HepG2 (cell line): ENCODE data around the gene SHC1. TPM values are rescaled to one million over a fixed set of nuclear protein-coding genes. Genes with fewer than 3 reads are reported as not detected.

Source experiments
- CBX1 ChIP-seq: IDR thresholded peaks from one replicate; pipeline ENCODE4 v1.6.1; 2016; ENCODE audit warnings: antibody characterized with exemption, low read depth
- ELF1 ChIP-seq: sonication (generic); formaldehyde crosslinking; IDR thresholded peaks from 2 replicates; pipeline ENCODE4 v1.4.0; 2020; ENCODE audit warnings: missing genetic modification reagents
- KAT8 ChIP-seq: IDR thresholded peaks from 2 replicates; pipeline ENCODE4 v1.6.1; 2016; ENCODE audit warnings: missing genetic modification reagents, missing compliant biosample characterization
- KLF15 ChIP-seq: sonication (generic); formaldehyde crosslinking; IDR thresholded peaks from 2 replicates; pipeline ENCODE4 v1.8.1; 2023; ENCODE audit warnings: borderline replicate concordance, mild to moderate bottlenecking, inconsistent platforms, missing genetic modification reagents, mixed read lengths
- PREB ChIP-seq: sonication (generic); formaldehyde crosslinking; IDR thresholded peaks from 2 replicates; pipeline ENCODE4 v1.4.0; 2020; ENCODE audit warnings: missing genetic modification reagents
- RFXAP ChIP-seq: sonication (generic); formaldehyde crosslinking; IDR thresholded peaks from 2 replicates; pipeline ENCODE4 v1.4.0; 2020; ENCODE audit warnings: missing genetic modification reagents, borderline replicate concordance
- SRSF4 ChIP-seq: fragments of 200-400 bp; formaldehyde crosslinking; IDR thresholded peaks from one replicate; pipeline ENCODE4 v1.6.1; 2018; ENCODE audit warnings: mild to moderate bottlenecking, low read depth, low read length, moderate library complexity; ENCODE audit not compliant: poor library complexity, severe bottlenecking
- YEATS2 ChIP-seq: sonication (generic); formaldehyde crosslinking; IDR thresholded peaks from 2 replicates; pipeline ENCODE4 v1.4.0; 2020; ENCODE audit warnings: missing genetic modification reagents, borderline replicate concordance
- ZBTB20 ChIP-seq: sonication (generic); formaldehyde crosslinking; IDR thresholded peaks from 2 replicates; pipeline ENCODE4 v1.8.1; 2023; ENCODE audit warnings: missing genetic modification reagents, low read depth, mild to moderate bottlenecking, borderline replicate concordance
- ZFP36L1 ChIP-seq: sonication (generic); formaldehyde crosslinking; IDR thresholded peaks from 2 replicates; pipeline ENCODE4 v1.8.0; 2022; ENCODE audit warnings: mild to moderate bottlenecking, missing genetic modification reagents, moderate library complexity
- ZFP37 ChIP-seq: sonication (generic); formaldehyde crosslinking; IDR thresholded peaks from 2 replicates; pipeline ENCODE4 v1.4.0; 2020; ENCODE audit warnings: missing genetic modification reagents, borderline replicate concordance
- ZMAT3 ChIP-seq: sonication (generic); formaldehyde crosslinking; conservative IDR thresholded peaks from 2 replicates; pipeline ENCODE4 v1.7.0; 2021; ENCODE audit warnings: missing genetic modification reagents
- ZNF260 ChIP-seq: sonication (generic); formaldehyde crosslinking; IDR thresholded peaks from 2 replicates; pipeline ENCODE4 v1.4.0; 2020; ENCODE audit warnings: missing genetic modification reagents, low read depth, mild to moderate bottlenecking, borderline replicate concordance
- ZNF382 ChIP-seq: sonication (generic); formaldehyde crosslinking; IDR thresholded peaks from 2 replicates; pipeline ENCODE4 v1.5.0; 2020; ENCODE audit warnings: missing genetic modification reagents, mild to moderate bottlenecking, borderline replicate concordance
- ZNF639 ChIP-seq: conservative IDR thresholded peaks from 2 replicates; pipeline ENCODE4 v1.6.1; 2018; ENCODE audit warnings: missing genetic modification reagents
- ZNF776 ChIP-seq: sonication (generic); formaldehyde crosslinking; IDR thresholded peaks from 2 replicates; pipeline ENCODE4 v1.4.0; 2020; ENCODE audit warnings: mild to moderate bottlenecking, missing genetic modification reagents
- ZNF790 ChIP-seq: sonication (generic); formaldehyde crosslinking; IDR thresholded peaks from 2 replicates; pipeline ENCODE4 v1.8.0; 2022; ENCODE audit warnings: missing genetic modification reagents, mild to moderate bottlenecking, borderline replicate concordance
- polyA plus RNA-seq, 8 experiments: library from polyadenylated mRNA; depleted of rRNA in 3 of 8; stranded (reverse) in 7 of 8; unstranded in 1 of 8; fragments of >200 nt; fragmentation: Illumina TruSeq in 4 of 8; extraction: Trizol in 4 of 8; gene quantifications; 2 replicates each; pipeline versions ENCODE4 v1.2.1 to v1.2.3, GENCODE V29; 2011 to 2016; ENCODE audit warnings: low read depth in 4 of 8, missing spikeins in 1 of 8, mixed read lengths in 1 of 8; ENCODE audit not compliant: insufficient read depth in 1 of 8
- total RNA-seq, 5 experiments: library from RNA; depleted of rRNA; stranded (reverse); fragments of >200 nt; fragmentation: Illumina TruSeq; extraction: Trizol; gene quantifications; 2 replicates each; pipeline ENCODE4 v1.2.3, GENCODE V29; 2016; ENCODE audit warnings: low read depth in 1 of 5
- TF ChIP-seq, protein P1 (sequence below): sonication (generic); formaldehyde crosslinking; IDR thresholded peaks from 2 replicates; pipeline ENCODE4 v1.8.0; 2022; ENCODE audit warnings: mild to moderate bottlenecking, missing genetic modification reagents, borderline replicate concordance
- TF ChIP-seq, protein P2 (sequence below): sonication (generic); formaldehyde crosslinking; IDR thresholded peaks from 2 replicates; pipeline ENCODE4 v1.4.0; 2020; ENCODE audit warnings: mild to moderate bottlenecking, missing genetic modification reagents
- TF ChIP-seq, protein P3 (sequence below): IDR thresholded peaks from 2 replicates; pipeline ENCODE4 v1.4.0; 2020; ENCODE audit warnings: mild to moderate bottlenecking, missing genetic modification reagents

Gene SHC1
- total and polyA plus RNA-seq, 2 of the 13 experiments (the other 11 are each of a cell fraction or from before 2014, with no cell fraction given), result 52.0 to 137 TPM

DNA sequence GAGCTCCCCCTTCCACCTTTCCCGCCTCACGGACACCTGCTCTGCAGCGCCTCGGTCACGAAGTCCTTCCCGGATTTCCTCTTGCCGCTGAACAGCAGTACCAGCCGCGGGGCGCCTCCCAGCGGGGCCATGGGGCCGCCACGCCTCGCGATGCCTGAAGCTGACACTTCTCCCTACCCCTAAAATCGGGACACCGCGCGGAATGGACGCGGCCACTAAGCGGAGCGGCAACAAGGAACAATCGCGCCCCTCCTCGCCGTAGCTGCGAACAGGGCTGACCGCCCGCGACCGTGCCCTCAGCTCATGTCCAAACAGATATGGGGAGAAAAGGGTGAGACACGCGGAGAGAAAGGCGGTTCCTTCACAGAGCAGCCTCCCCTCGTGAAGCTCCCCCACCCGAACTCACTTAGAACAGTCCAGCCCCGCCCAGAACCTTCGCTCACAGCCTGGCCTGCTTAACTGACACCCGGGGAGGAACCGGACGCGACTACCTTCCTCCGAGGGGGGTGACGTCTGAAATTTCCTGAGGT, 33.9 kb downstream of the SHC1 start, which contains the start of gene PMVK (continued):
- TF ChIP-seq, protein P1, sequence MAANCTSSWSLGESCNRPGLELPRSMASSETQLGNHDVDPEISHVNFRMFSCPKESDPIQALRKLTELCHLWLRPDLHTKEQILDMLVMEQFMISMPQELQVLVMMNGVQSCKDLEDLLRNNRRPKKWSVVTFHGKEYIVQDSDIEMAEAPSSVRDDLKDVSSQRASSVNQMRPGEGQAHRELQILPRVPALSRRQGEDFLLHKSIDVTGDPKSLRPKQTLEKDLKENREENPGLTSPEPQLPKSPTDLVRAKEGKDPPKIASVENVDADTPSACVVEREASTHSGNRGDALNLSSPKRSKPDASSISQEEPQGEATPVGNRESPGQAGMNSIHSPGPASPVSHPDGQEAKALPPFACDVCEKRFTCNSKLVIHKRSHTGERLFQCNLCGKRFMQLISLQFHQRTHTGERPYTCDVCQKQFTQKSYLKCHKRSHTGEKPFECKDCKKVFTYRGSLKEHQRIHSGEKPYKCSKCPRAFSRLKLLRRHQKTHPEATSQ (CRISPR knock-in tag), result peak; percentile 98
- no peak for TF ChIP-seq PREB
- peak; percentile 100 for TF ChIP-seq ZNF776
- TF ChIP-seq ZNF260 (CRISPR knock-in tag), result peak; percentile 51; the same call in 1 of the 2 replicates
- TF ChIP-seq SRSF4, result no peak
- TF ChIP-seq ZNF382 (CRISPR knock-in tag), result no peak
- TF ChIP-seq YEATS2 (CRISPR knock-in tag), result peak; percentile 82
- peak; percentile 90 for TF ChIP-seq CBX1
- peak; percentile 76; the same call in 1 of the 2 replicates for TF ChIP-seq ELF1 (CRISPR knock-in tag)
- peak; percentile 89; the same call in 1 of the 2 replicates for TF ChIP-seq ZNF639 (CRISPR knock-in tag)
- TF ChIP-seq, protein P2, sequence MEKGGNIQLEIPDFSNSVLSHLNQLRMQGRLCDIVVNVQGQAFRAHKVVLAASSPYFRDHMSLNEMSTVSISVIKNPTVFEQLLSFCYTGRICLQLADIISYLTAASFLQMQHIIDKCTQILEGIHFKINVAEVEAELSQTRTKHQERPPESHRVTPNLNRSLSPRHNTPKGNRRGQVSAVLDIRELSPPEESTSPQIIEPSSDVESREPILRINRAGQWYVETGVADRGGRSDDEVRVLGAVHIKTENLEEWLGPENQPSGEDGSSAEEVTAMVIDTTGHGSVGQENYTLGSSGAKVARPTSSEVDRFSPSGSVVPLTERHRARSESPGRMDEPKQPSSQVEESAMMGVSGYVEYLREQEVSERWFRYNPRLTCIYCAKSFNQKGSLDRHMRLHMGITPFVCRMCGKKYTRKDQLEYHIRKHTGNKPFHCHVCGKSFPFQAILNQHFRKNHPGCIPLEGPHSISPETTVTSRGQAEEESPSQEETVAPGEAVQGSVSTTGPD (CRISPR knock-in tag), result peak; percentile 78; the same call in 1 of the 2 replicates
- TF ChIP-seq, protein P3, sequence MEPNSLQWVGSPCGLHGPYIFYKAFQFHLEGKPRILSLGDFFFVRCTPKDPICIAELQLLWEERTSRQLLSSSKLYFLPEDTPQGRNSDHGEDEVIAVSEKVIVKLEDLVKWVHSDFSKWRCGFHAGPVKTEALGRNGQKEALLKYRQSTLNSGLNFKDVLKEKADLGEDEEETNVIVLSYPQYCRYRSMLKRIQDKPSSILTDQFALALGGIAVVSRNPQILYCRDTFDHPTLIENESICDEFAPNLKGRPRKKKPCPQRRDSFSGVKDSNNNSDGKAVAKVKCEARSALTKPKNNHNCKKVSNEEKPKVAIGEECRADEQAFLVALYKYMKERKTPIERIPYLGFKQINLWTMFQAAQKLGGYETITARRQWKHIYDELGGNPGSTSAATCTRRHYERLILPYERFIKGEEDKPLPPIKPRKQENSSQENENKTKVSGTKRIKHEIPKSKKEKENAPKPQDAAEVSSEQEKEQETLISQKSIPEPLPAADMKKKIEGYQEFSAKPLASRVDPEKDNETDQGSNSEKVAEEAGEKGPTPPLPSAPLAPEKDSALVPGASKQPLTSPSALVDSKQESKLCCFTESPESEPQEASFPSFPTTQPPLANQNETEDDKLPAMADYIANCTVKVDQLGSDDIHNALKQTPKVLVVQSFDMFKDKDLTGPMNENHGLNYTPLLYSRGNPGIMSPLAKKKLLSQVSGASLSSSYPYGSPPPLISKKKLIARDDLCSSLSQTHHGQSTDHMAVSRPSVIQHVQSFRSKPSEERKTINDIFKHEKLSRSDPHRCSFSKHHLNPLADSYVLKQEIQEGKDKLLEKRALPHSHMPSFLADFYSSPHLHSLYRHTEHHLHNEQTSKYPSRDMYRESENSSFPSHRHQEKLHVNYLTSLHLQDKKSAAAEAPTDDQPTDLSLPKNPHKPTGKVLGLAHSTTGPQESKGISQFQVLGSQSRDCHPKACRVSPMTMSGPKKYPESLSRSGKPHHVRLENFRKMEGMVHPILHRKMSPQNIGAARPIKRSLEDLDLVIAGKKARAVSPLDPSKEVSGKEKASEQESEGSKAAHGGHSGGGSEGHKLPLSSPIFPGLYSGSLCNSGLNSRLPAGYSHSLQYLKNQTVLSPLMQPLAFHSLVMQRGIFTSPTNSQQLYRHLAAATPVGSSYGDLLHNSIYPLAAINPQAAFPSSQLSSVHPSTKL (CRISPR knock-in tag), result peak; percentile 62
- TF ChIP-seq KLF15 (CRISPR knock-in tag), result peak; percentile 97; the same call in 1 of the 2 replicates
- TF ChIP-seq ZMAT3 (CRISPR knock-in tag), result peak; percentile 100
- TF ChIP-seq ZBTB20 (CRISPR knock-in tag), result peak; percentile 98
- TF ChIP-seq ZFP37, result peak; percentile 99
- TF ChIP-seq RFXAP, result peak; percentile 93; the same call in 1 of the 2 replicates
- TF ChIP-seq KAT8, result peak; percentile 93
- peak; percentile 99 for TF ChIP-seq ZNF790 (CRISPR knock-in tag)
- peak; percentile 99 for TF ChIP-seq ZFP36L1 (CRISPR knock-in tag)
